SK-N-MC (cell line): Measurements from ENCODE around the gene HERC4.
"Not testable (repeated sequence)": the region's sequence is repeated elsewhere in the genome, so short reads cannot be mapped to it uniquely, and the experiment has no call there.

Experiments
- DNase-seq: peaks from one replicate; pipeline ENCODE4 v3.0.0-alpha.2; 2011; ENCODE audit warnings: low read depth, low spot score
- H3K27ac ChIP-seq: fragments of 200-600 bp; sonication (generic); 2 replicates; pipeline ENCODE4 v1.5.1; 2016; ENCODE audit warnings: mixed run types
- H3K36me3 ChIP-seq: fragments of 200-600 bp; sonication (generic); 2 replicates; pipeline ENCODE4 v1.6.1; 2017; ENCODE audit warnings: antibody characterized with exemption, low read length, mixed read lengths; ENCODE audit not compliant: insufficient read depth
- H3K4me3 ChIP-seq: fragments of 200-600 bp; sonication (generic); 2 replicates; pipeline ENCODE4 v1.5.1; 2016
- H3K9ac ChIP-seq: fragments of 200-600 bp; sonication (generic); 2 replicates; pipeline ENCODE4 v1.8.0; 2017; ENCODE audit warnings: mixed run types, mixed read lengths; ENCODE audit not compliant: insufficient read length
- H3K9me3 ChIP-seq: fragments of 200-600 bp; sonication (generic); 2 replicates; pipeline ENCODE4 v1.6.1; 2017; ENCODE audit warnings: low read depth, mild to moderate bottlenecking, antibody characterized with exemption, low read length, moderate library complexity, mixed read lengths
- EZH2 ChIP-seq: fragments of 200-600 bp; sonication (generic); IDR thresholded peaks from one replicate; pipeline ENCODE4 v1.6.1; 2017; ENCODE audit warnings: antibody characterized with exemption
- FOXP2 ChIP-seq: optimal IDR thresholded peaks from 2 replicates; pipeline ENCODE3; 2011; ENCODE audit warnings: mild to moderate bottlenecking, moderate library complexity; ENCODE audit not compliant: insufficient read depth; ENCODE audit errors: extremely low read length, control extremely low read depth
- POLR2AphosphoS5 ChIP-seq: IDR thresholded peaks from 2 replicates; pipeline ENCODE4 v1.6.1; 2012; ENCODE audit warnings: mild to moderate bottlenecking, low read depth, low read length, borderline replicate concordance

The HERC4 gene

GRCh38 chr10:68086011-68086410 lies 10.9 kb upstream of the HERC4 start:
- no peak for TF ChIP-seq FOXP2
- peak overlapping the region; percentile 64; the same call in 1 of the 2 replicates for H3K27ac ChIP-seq
- H3K9me3 ChIP-seq = no peaks in the 10 kb centered on the region
- no peak overlapping the region for H3K4me3 ChIP-seq
- H3K9ac ChIP-seq = peak overlapping the region; percentile 10
- H3K36me3 ChIP-seq = no peaks in the 10 kb centered on the region
- DNase-seq = no peak

- Histone ChIP-seq H3K4me3 (peak overlapping the region; percentile 60), H3K36me3 (no peaks in the 10 kb centered on the region), H3K9me3 (no peaks in the 10 kb centered on the region), H3K27ac (peak overlapping the region; percentile 96), H3K9ac (peak overlapping the region; percentile 71)
- no peak for DNase-seq
- no peak for TF ChIP-seq FOXP2
- TF ChIP-seq EZH2 = no peak
- TF ChIP-seq POLR2AphosphoS5 = no peak
Measured at GRCh38 chr10:68084469-68084868, 9.4 kb upstream of the HERC4 start.

- H3K9me3 ChIP-seq = no peaks in the 10 kb centered on the region
- DNase-seq = no peak
- no peaks in the 10 kb centered on the region for H3K36me3 ChIP-seq
- H3K27ac ChIP-seq = peak overlapping the region; percentile 96
- peak overlapping the region; percentile 60 for H3K4me3 ChIP-seq
- TF ChIP-seq FOXP2 = no peak
- TF ChIP-seq EZH2 = no peak
- no peak for TF ChIP-seq POLR2AphosphoS5
- H3K9ac ChIP-seq = peak overlapping the region; percentile 71
Measured at GRCh38 chr10:68083953-68084352, 8.9 kb upstream of the HERC4 start.

DNA sequence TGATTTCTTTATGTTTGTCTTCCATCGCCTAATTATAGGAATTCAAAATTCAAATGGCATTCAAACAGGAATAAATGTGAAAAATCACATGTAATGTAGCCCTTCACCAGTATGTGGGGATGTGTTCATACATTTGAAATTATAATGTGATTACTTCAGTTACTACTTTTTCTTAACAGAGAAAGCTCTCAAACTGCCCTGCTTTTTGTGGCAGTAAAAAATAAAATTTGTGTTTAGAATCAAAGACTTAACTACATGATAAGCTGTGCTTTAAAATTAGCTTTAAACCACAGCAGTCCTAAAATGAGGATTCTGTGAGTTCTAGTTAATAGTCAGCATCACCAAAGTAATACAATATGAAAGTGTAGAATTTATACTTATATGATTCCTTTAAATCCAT lies 7.8 kb upstream of the HERC4 start:
- Histone ChIP-seq H3K27ac (peak overlapping the region; percentile 96), H3K9ac (peak overlapping the region; percentile 71), H3K4me3 (peak overlapping the region; percentile 60), H3K9me3 (no peaks in the 10 kb centered on the region), H3K36me3 (no peaks in the 10 kb centered on the region)
- no peak for DNase-seq
- TF ChIP-seq FOXP2 = no peak
- no peak for TF ChIP-seq POLR2AphosphoS5
- TF ChIP-seq EZH2 = no peak

DNA sequence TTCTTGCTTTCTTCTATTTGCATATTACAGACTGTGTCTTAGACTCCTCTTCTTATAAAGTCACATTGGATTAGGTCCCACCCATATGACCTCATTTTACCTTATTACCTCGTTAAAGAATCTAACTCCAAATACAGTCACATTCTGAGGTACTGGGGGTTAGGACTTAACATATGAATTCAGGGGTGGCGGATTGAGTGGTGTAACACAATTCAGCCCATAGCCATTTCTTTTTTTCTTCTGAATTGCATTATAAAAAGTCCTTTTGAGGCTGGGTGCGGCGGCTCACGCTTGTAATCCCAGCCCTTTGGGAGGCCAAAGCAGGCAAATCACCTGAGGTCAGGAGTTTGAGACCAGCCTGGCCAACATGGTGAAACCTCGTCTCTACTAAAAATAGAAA lies 6.8 kb upstream of the HERC4 start:
- Histone ChIP-seq H3K27ac (peak overlapping the region; percentile 31; the same call in 1 of the 2 replicates), H3K9me3 (no peaks in the 10 kb centered on the region), H3K36me3 (no peaks in the 10 kb centered on the region), H3K9ac (no peak overlapping the region), H3K4me3 (no peak overlapping the region)
- TF ChIP-seq FOXP2 (no peak), POLR2AphosphoS5 (no peak), EZH2 (no peak)
- no peak for DNase-seq

DNA sequence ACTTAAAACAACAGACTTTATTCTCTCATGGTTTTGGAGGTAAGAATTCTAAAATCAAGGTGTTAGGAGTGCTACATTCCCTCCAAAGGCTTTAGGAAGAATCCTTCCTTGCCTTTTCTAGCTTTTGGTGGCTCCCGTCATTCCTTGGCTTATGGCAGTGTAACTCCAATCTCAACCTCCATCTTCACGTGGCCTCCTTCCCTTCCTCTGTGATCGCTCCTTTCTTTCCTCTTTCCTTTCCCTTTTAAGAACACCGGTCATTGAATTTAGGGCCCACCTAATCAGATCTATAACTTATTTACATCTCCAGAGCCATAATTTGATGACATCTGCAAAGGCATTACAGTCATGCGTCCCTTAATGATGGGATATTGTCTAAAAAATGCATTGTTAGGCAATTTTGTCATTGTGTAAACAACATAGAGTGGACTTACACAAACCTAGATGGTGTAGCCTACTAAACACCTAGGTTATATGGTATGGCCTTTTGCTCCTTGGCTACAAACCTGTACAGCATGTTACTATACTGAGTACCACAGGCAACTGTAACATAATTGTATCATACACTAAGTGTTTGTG lies 5.9 kb upstream of the HERC4 start:
- H3K9ac ChIP-seq = no peak overlapping the region
- no peak for TF ChIP-seq FOXP2
- TF ChIP-seq POLR2AphosphoS5 = no peak
- TF ChIP-seq EZH2 = no peak
- H3K9me3 ChIP-seq = no peaks in the 10 kb centered on the region
- no peak overlapping the region for H3K4me3 ChIP-seq
- no peak for DNase-seq
- peak overlapping the region; percentile 54; the same call in 1 of the 2 replicates for H3K27ac ChIP-seq
- no peaks in the 10 kb centered on the region for H3K36me3 ChIP-seq

GRCh38 chr10:68079434-68079833 lies 4.4 kb upstream of the HERC4 start:
- DNase-seq = no peak
- no peak for TF ChIP-seq POLR2AphosphoS5
- no peak for TF ChIP-seq FOXP2
- no peak for TF ChIP-seq EZH2
- H3K27ac ChIP-seq = no peak overlapping the region
- H3K36me3 ChIP-seq = no peaks in the 10 kb centered on the region
- no peak overlapping the region for H3K9ac ChIP-seq
- no peak overlapping the region for H3K4me3 ChIP-seq
- no peaks in the 10 kb centered on the region for H3K9me3 ChIP-seq

- no peak overlapping the region for H3K27ac ChIP-seq
- H3K4me3 ChIP-seq = no peak overlapping the region
- H3K9ac ChIP-seq = no peak overlapping the region
- DNase-seq = no peak
- H3K9me3 ChIP-seq = no peaks in the 10 kb centered on the region
- no peaks in the 10 kb centered on the region for H3K36me3 ChIP-seq
- TF ChIP-seq FOXP2 (no peak), POLR2AphosphoS5 (no peak), EZH2 (no peak)
Measured at GRCh38 chr10:68077026-68077425, 1.9 kb upstream of the HERC4 start.

DNA sequence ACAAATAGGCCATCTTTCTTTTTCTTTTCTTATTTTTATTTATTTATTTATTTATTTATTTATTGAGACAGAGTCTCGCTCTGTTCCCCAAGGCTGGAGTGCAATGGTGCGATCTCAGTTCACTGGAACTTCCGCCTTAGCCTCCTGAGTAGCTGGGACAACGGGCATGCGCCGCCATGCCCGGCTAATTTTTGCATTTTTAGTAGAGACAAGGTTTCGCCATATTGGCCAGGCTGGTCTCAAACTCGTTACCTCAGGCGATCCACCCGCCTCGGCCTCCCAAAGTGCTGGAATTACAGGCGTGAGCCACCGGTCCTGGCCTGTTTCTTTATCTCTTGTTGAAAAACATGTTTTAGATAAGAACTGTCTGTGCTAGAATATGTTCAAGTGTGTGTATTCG lies 998 bp upstream of the HERC4 start:
- H3K4me3 ChIP-seq, H3K36me3 ChIP-seq, H3K9ac ChIP-seq, DNase-seq, H3K27ac ChIP-seq, H3K9me3 ChIP-seq: not testable (repeated sequence)
